Heart left ventricle (tissue), 13 donors: ENCODE data around the gene SCAP.

Source experiments
- POLR2A ChIP-seq, 2 donors: fragments of 450-650 bp; IDR thresholded peaks; one replicate each; pipeline ENCODE4 v1.6.1; 2017; ENCODE audit warnings: antibody characterized with exemption in 2 of 2, mild to moderate bottlenecking in 2 of 2, moderate library complexity in 2 of 2
- TF ChIP-seq, protein P1 (sequence below), 12 donors: fragments of 200-600 bp; sonication (generic) in 4 of 12; IDR thresholded peaks; one replicate each; pipeline versions ENCODE4 v1.5.0 to v1.8.0; 2018 to 2022; ENCODE audit warnings: antibody characterized with exemption in 12 of 12, mild to moderate bottlenecking in 5 of 12
- donor health status: ischemic (EF 13 %, LVEDD 7.1; RV severe dilation, severe dysfunction).
- donor health status: DM: no; HTN: yes; CAD: no.
- donor health status: DM: no; HTN: no; CAD: no.
- donor health status: ischemic (EF 25% LVEDD 6.9; RV normal size, moderate dysfunction).
- donor health status: ischemic (EF 25% LVEDD 5.7; RV mildly dilated, moderate dysfunction).
- donor health status: ischemic (EF 35%, LVEDD 5.7; RV mildly dilated, moderate dysfunction).
- donor health status: nonischemic (EF 11% LVEDD 7.7; RV severe dilation, severe dysfunction).
- donor health status: DM: yes; HTN: yes; CAD: no.
- donor health status: PGD.
- donor health status: ischemic (EF 29% LVEDD 5.4; RV normal size, mild dysfunction).
- donor health status: nonischemic (EF 23%, LVEDD 6.1; RV moderate dilation, normal function).

DNA sequence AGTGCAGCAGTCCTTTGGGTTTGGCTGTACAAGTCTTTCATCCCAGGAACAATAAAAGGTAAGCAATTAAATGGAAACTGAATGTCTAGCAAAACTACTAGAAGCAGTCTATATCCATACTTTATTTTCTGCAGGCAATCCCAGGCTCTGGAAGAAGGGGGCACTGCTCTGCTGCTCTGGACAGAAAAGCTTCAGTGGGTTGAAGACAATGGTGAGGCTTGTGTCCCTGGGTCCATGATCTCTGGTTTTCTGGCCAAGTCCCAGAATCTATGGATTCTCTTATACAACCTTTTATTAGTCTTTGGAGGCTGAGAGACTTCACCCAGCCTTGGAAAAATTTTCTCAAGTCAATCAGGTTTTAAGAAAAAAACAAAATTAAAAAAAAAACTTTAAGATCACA, 35.6 kb downstream of the SCAP start:
- TF ChIP-seq, protein P1, sequence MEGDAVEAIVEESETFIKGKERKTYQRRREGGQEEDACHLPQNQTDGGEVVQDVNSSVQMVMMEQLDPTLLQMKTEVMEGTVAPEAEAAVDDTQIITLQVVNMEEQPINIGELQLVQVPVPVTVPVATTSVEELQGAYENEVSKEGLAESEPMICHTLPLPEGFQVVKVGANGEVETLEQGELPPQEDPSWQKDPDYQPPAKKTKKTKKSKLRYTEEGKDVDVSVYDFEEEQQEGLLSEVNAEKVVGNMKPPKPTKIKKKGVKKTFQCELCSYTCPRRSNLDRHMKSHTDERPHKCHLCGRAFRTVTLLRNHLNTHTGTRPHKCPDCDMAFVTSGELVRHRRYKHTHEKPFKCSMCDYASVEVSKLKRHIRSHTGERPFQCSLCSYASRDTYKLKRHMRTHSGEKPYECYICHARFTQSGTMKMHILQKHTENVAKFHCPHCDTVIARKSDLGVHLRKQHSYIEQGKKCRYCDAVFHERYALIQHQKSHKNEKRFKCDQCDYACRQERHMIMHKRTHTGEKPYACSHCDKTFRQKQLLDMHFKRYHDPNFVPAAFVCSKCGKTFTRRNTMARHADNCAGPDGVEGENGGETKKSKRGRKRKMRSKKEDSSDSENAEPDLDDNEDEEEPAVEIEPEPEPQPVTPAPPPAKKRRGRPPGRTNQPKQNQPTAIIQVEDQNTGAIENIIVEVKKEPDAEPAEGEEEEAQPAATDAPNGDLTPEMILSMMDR (IDR thresholded peaks at IDR 0.05): peak in 3 of 12 donors; percentile 9 to 18 (median 12)
- no peak for TF ChIP-seq POLR2A (IDR thresholded peaks at IDR 0.05)
